ENCODE measurements around the gene TGFBRAP1. TPM values are rescaled to one million over a fixed set of nuclear protein-coding genes. Genes with fewer than 3 reads are reported as not detected.
A peak's percentile ranks its signal among the peaks of the same experiment; 100 is the strongest.

The TGFBRAP1 gene
- total RNA-seq, 4 donors from 2014 or later, result 21.0 to 38.7 (median 24.2) TPM

DNA sequence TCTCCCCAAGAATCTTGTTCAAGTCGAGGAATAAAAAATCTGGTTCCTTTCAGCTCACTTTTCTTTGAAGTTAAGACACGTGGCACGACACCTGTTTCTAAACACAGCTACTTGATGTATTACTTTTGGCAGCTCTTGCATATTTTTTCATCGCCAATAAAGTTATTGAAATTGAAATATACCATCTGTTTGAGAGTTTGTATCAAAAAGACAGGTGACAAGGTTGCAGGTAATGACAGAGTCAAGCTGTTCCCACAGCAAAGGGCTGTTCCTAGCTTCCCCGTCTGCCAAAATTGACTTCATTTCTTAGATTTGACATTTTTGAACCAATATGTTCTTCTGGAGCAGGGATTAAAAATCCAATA is 93.5 kb downstream of the TGFBRAP1 start:
- no peaks in the 10 kb centered on the region for H3K4me1 ChIP-seq
- H3K36me3 ChIP-seq, result no peaks in the 10 kb centered on the region
- H3K9me3 ChIP-seq, result no peaks in the 10 kb centered on the region
- no peaks in the 10 kb centered on the region for H3K27me3 ChIP-seq
- DNase-seq, result no peak
- H3K4me3 ChIP-seq, result no peak overlapping the region
- intact Hi-C loops (cut with DNase I; ENCODE audit: low total_unique reads), result loop anchor here (10.0 kb wide), 1 partner anchor 121 kb away; no protein-coding TSS in a partner anchor
- no peak for TF ChIP-seq POLR2A (IDR thresholded peaks at IDR 0.05)
- no peak for TF ChIP-seq CTCF (IDR thresholded peaks at IDR 0.05)
- no peak overlapping the region for H3K27ac ChIP-seq

- TF ChIP-seq POLR2A (IDR thresholded peaks at IDR 0.05) (no peak), CTCF (IDR thresholded peaks at IDR 0.05) (peak in 3 of 4 experiments; percentile 31 to 48 (median 40))
- Histone ChIP-seq H3K36me3 (no peaks in the 10 kb centered on the region), H3K4me3 (no peak overlapping the region), H3K27me3 (no peaks in the 10 kb centered on the region), H3K4me1 (no peaks in the 10 kb centered on the region), H3K27ac (no peak overlapping the region), H3K9me3 (no peaks in the 10 kb centered on the region)
- DNase-seq, result peak; percentile 36 to 43
- intact Hi-C loops (cut with DNase I; ENCODE audit: low total_unique reads), result loop anchor here (10.0 kb wide), 1 partner anchor 121 kb away; no protein-coding TSS in a partner anchor
These were observed 94.0 kb downstream of the TGFBRAP1 start for GRCh38 chr2:105235388-105236059.

DNA sequence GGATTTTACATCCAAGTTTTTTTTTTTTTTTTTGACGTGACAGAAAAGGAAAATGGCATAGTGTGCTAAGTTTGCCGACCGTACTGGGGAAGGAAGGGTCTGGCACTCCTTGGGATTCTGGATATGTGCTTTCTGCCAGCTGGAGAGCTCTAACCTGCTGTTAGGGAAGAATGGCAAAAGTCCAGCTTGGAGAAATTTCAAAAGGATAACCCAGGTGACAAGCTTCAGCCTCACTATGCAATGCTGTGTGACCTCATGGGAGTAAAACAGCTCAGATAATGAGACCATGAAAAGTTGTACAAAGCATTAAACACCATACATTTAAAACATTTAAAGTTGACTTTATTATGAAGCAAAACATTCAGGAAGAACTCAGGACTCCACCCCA is 98.3 kb downstream of the TGFBRAP1 start:
- Histone ChIP-seq H3K36me3 (no peaks in the 10 kb centered on the region), H3K9me3 (no peaks in the 10 kb centered on the region), H3K4me3 (no peak overlapping the region), H3K27ac (no peak overlapping the region), H3K27me3 (no peaks in the 10 kb centered on the region), H3K4me1 (no peaks in the 10 kb centered on the region)
- no peak for DNase-seq
- no peak for TF ChIP-seq CTCF (IDR thresholded peaks at IDR 0.05)
- no peak for TF ChIP-seq POLR2A (IDR thresholded peaks at IDR 0.05)
- intact Hi-C loops (cut with DNase I; ENCODE audit: low total_unique reads), result loop anchor here (10.0 kb wide), 1 partner anchor 116 kb away; no protein-coding TSS in a partner anchor

DNA sequence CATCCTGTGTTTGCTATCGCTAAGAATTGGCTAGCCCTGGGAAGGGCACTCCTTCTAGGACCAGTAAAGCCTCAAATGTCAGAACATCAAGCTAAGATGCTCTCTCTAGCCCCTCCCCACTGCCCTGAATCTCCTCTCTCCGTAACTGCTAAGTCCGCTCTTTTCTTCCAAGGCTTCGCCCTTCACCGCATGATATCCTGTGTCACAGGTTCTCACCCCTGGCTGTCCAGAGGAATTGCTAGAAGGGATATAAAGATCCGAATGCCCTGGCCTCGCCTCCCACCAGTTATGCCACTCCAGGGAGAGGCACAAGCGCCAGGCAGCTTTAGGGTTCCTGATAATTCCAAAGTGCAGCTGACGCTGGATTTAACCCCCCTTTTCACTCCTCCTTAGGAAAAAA is 105.1 kb downstream of the TGFBRAP1 start:
- TF ChIP-seq CTCF (IDR thresholded peaks at IDR 0.05) (no peak), POLR2A (IDR thresholded peaks at IDR 0.05) (no peak)
- intact Hi-C loops (cut with DNase I; ENCODE audit: low total_unique reads), result no loop called here
- Histone ChIP-seq H3K4me3 (no peak overlapping the region), H3K4me1 (no peaks in the 10 kb centered on the region), H3K9me3 (no peaks in the 10 kb centered on the region), H3K27ac (no peak overlapping the region), H3K36me3 (no peaks in the 10 kb centered on the region), H3K27me3 (no peaks in the 10 kb centered on the region)
- no peak for DNase-seq

DNA sequence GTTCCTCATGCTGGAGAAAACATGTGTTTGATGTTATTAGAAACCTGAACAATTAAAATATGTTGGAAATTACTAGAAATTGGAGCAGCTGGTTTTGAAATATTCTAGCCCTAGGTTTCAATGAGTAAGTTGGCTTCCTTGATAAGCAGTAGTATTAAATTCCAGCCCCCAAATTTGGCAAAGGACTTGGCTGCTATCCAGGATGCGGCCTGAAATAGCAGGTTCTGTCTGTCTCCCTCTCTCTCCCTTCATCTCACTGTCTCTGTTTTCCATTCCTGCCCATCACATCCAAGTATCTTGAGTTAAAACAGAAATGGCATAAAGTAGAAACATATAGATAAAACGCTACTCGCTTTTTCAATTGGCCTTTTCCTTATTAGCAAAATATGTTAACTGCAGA is 108.9 kb downstream of the TGFBRAP1 start:
- Histone ChIP-seq H3K9me3 (no peaks in the 10 kb centered on the region), H3K27me3 (no peaks in the 10 kb centered on the region), H3K27ac (no peak overlapping the region), H3K36me3 (no peaks in the 10 kb centered on the region), H3K4me3 (no peak overlapping the region), H3K4me1 (no peaks in the 10 kb centered on the region)
- TF ChIP-seq CTCF (IDR thresholded peaks at IDR 0.05) (no peak), POLR2A (IDR thresholded peaks at IDR 0.05) (no peak)
- no peak for DNase-seq
- intact Hi-C loops (cut with DNase I; ENCODE audit: low total_unique reads), result no loop called here

All from uterus (tissue), 4 donors.